GM19043 (cell line): Measurements from ENCODE around the gene DGCR6L.
"Not testable (repeated sequence)": the region's sequence is repeated elsewhere in the genome, so short reads cannot be mapped to it uniquely, and the experiment has no call there.

Experiments used
- ATAC-seq: cut with Tn5 transposase; IDR thresholded peaks from one replicate; pipeline ENCODE4 v1.9.1; 2021; ENCODE audit warnings: low read depth; ENCODE audit not compliant: unreplicated experiment

DGCR6L gene

DNA sequence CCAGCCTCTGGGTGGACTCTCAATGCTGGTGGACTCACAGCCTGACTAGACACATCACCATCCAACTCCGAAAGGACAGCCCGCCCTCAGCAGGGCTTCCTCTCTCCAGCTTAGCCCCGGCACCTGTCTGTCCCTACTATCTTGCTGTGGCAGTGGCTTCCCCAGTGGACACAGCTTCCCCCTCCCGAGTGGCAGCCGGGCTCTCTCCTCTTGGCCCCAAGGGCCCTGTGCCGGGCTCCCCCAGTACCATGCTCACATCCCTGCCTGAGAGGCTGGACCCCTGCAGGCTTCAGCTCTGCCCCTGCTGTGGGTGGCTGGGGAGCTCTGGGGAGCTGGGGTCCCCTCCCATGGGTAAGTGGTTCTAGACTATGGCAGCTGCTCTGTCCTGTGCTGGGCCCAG lies 9.1 kb downstream of the DGCR6L start:
- ATAC-seq, result not testable (repeated sequence)

DNA sequence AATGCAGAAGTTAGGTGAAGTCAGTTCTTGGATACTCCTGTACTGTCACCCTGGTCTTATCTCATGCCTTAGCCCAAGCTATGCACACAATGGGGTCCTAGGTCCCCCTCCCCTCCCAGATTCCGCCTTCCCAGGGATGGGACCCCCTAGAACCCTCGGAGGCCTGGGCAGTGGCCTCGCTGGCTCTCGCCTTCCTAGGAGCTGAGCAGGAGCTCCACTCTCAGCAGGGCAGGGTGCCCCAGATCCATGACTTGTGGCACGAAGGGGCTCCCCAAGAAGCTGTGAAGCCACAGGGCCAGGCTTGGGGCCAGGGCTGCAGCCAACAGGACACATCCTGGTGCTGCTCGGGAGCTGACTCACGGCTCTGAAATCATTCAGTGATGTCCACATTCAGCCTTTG lies 9.7 kb downstream of the DGCR6L start:
- not testable (repeated sequence) for ATAC-seq

DNA sequence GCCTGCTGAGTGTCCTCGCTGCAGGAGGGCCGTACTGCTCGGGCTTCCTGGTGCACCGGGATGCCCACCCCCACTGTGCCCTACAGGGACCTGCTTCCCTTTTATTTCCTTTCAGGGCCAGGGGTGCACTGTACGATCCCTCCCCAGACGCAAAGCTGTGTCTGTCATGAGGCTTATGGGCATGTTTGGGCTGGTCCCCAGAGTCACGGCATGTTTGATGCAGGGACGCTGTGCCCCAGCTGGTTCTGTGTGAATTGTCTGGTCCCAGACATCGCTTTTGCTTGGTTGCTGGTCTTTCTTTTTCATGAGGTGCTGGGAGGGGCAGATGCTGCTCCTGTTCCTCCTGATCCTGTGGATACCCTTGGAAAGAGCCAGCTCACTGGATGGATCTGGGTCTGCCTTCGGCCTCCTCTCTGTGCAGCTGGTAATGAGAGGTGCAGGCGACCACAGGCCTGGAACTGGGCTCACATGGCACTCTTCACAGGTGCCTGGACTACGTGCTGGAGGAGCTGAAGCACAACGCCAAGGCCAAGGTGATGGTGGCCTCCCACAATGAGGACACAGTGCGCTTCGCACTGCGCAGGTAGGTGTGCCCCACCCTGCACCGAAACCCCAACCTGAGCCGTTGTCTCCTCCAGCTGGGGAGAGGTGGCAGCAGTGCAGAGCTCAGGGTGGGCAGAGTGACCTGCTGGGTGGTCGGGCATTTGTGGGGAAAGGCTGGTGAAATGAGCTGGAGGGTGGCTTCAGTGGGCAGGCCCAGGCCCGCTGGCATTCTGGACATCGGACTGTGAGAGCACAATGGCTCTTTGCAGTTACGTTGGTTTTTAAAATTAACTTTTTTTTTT lies 10.8 kb downstream of the DGCR6L start:
- ATAC-seq, result not testable (repeated sequence)

DNA sequence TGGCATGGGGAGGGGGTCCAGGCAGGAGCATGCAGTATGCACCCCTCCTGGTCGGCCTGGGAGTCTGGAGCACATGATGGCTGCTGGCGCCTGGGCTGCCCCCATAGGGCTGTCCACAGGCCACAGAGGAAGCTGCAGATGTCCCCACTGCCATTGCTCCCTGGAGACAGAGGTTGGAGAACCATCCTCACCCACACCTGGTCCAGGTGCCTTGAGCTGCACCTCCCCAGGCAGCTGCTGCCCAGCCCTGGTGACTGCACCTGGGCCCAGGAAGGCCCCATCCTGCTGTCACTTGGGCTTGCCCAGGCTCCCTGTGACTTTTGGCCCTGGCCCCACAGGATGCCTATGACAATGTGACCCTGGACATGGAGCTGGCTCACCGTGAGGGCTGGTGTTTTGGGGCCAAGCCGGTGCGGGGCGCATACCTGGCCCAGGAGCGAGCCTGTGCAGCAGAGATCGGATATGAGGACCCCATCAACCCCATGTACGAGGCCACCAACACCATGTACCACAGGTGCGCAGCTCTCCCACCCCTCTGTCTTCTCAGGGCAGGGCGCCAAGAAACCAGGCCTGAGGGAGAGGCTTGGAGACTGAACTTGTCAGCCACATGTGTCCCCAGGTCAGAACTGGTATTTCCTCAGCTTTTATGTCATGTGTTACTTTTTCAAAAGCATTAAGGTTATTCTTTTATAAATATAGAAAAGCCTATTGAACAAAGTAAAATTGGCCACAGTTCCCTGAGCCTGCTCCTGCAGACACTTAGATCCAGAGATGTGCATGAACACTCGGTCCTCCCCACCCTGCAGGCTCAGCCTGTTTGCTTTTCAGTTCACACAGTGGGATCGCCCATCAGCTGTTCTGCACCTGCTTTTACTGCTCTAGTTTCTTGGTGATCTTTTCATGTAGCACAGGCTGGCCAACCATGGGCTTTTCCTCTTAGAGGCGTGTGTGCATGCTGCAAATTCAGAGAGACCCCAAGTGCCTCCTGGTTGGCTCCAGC lies 12.1 kb downstream of the DGCR6L start:
- not testable (repeated sequence) for ATAC-seq

DNA sequence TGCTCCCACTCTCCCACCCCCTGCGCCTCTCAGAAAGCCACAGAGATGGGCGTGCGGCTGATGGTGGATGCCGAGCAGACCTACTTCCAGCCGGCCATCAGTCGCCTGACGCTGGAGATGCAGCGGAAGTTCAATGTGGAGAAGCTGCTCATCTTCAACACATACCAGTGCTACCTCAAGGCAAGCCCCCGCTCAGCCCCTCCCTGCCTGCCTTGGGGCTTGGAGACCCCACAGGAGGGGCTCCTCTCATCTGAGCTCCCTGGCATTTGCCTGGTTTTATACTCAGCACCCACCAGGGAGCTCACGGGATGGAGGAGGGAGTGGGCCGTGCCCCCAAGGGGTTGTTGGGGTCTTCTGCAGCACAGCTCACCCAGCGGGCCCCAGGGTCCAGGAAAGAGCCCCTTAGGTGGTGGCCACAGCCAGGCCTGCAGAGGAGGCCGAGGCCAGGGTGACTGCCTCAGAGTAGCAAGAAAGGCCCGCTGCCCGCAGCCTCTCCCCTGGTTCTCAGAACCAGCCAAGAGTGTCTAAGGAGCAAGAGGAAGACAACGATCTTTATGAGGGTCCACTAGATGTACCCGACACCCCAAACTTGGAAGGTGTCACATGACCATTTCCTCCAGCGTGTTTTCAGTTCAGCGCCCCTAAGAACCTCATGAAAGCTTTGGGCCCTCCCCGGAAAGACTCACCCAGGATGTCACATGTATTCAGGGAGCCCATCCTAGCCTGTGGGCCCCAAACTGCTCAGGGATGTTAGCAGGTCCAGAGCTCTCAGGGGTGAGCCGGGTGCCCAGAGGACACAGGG lies 13.0 kb downstream of the DGCR6L start:
- ATAC-seq, result not testable (repeated sequence)

DNA sequence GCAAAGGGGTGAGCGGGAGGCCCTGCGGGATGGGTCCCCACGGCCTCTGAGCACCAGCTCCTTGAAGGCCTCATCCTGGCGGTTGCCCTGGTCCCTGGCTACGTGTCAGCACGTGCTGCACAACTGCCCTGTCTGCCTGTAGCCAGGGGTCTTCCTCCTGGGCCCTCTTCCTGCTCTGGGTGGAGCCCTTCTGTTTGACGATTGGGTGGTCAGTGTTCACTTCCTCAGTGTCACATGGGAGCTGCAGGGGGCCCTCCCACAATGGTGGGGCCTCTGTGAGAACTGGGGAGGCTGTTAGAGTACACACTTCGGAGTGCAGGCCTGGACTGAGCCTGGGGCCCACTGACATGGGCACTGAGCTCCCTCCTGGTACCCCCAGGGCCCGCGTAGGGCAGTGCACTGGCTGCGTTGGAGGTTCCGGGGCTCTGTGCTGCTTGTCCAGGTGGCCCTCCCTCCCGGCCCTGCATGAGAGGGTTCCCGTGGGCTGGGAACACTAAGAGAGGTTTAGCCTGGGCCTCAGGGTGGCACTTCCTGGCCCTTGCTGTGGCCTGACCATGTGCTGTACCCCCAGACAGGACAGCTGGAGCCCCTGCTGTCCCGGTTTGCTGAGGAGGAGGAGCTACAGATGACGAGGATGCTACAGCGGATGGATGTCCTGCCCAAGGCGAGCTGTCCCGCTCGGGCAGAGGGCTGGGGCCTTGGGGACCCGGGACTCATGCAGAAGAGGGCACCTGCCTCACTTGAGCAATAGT lies 13.8 kb downstream of the DGCR6L start:
- ATAC-seq, result no peak

DNA sequence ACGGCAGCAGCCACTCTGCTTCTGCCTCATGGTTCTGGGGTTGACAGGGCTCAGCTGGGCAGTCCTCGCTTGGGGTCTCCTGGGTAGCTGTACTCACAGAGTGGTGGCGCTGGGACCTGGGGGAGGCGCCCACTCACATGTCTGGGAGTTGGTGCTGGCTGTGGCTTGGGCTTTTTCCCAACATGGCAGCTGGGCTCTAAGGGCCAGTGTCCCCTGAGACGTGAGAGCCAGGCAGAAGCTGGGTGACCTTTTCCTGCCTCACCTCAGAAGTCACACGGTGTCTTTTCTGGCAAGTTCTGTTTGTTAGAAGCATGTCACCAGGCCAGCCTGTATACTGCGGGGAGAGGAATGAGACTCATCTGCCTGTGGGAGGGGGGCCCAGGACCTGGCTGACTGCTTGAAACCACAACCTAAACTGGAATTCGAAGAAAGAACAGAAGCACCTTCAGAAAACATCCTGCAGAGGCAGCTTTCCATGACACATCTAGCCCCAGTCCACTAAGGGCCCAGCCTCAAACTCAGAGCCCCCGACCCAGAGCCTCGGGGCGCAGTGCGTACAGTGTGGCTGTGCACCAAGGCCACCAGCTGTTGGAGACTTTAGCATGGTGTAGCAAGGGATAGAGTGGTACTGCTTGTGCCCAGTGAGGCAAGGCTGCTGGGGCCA lies 14.5 kb downstream of the DGCR6L start:
- ATAC-seq, result not testable (repeated sequence)

DNA sequence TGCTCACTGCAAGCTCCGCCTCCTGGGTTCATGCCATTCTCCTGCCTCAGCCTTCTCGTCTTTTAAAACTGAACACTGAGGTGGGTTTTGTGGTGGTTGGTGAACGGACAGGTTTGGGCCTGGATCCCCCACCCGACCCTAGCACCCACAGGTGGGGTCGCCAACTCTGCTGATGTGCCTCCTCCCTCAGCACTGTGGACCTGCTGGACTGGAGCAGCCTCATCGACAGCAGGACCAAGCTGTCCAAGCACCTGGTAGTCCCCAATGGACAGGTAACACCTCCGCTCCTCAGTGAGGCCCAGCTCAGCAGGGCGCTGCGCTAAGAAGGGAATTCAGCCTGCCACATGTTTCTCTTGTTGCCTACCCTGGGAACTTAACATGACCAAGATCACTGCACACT lies 15.2 kb downstream of the DGCR6L start:
- no peak for ATAC-seq

DNA sequence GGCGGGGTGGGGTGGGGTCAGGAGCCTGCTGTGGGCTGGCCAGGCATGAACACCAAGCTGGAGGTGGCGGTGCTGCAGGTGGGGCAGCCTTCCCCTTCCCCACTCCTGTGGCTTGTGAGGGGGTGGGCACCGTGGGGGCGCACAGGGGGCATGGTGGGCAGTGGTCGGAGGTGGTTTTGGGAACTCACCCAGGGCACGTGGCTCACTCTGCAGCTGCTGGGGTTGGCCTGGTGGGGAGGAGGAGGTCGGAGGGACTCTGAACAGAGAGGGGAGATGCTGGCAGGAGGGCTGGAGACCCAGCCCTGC lies 16.7 kb downstream of the DGCR6L start:
- ATAC-seq, result not testable (repeated sequence)

DNA sequence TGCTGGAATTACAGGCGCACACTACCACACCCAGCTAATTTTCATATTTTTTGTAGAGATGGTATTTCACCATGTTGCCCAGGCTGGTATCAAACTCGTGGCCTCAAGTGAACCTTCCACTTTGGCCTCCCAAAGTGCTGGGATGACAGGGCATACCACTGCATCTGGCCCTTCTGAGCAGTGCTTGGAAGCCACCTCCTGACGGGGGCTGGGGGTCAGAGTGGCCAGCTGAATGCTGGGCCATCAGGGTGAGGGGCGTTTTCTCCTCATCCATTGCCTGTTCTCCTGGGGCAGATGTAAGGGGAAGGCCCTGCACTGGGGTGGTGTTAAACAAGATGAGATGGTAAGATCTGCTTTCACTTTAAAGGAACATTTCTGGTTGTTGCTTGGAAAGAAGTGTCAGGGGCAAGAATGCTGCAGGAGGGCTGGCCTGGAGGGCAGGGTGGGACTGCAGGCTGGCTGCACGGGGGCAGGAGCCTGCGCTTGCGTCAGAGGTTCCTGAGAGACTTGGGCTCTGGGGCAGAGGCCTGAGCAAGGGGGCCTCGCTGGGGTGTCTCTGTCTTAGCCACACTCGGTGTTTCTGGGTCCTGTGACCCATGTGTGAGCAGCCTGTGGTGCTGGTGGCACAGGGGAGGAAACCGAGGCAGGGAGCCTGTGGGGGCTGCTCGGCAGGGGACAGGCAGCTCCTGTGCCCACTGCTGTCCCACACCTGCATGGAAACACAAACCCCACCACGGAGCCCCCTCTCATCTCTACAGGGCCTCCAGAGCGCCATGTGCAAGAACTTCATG lies 17.2 kb downstream of the DGCR6L start:
- ATAC-seq, result no peak

DNA sequence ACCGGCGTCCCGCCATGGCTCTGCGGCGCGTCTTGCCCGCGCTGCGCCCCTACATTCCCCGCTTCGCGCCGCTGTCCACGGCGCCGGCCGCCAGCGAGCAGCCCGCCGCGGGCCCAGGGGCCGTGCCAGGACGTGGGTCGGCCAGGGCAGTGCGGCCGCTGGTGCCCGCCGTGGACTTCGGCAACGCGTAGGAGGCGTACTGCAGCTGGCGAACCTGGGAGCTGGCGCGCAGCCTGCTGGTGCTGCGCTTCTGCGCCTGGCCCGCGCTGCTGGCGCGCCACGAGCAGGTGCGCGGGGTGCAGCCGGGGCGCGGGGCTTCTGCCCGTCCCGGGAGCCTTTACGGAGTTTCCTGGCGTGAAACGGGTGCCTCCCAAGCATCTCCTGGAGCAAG lies 20.1 kb downstream of the DGCR6L start:
- ATAC-seq, result no peak

DNA sequence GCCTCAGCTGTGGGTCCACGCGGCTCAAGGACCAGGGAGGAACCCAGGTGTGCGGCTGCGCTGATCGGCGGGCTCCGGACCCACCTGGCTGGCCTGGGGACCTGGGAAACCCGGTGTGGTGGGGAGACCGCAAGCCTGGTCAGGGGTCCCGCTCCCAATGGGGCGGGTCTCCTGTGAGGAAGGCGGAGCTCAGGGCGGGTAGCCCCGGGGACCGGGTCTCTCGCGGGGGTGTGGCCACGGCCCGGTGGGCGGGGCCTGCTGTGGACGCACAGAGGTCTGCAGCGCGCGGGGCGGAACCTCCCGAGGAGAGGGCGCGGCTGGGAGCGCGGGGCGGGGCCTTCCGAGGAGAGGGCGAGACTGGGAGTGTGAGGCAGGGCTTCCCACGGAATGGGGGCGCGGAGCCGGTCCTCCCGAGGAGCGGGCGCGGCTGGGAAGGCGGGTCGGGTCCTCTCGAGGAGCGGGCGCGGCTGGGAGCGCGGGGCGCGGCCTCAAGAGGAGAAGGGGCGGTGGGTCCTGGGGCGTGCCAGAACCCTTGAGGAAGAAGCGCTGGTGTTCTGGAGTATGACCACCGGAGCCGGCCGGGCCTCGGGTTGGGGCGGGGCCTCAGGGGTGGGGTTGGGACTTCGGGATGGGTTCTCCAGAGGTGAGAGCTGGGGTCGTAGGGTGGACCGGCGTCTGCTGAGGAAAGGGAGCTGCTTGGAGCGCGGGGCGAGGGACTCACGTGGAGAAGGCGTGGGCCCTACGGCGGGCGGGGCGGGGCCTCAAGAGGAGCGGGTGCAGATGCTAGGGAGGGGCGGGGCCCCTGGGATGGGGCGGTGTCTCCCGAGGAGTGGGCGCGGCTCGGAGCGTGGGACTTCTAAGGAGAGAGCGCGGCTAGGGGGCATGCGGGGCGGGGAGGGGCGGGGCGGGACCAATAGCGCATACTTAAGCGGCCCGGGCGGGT lies 20.8 kb downstream of the DGCR6L start:
- no peak for ATAC-seq

DNA sequence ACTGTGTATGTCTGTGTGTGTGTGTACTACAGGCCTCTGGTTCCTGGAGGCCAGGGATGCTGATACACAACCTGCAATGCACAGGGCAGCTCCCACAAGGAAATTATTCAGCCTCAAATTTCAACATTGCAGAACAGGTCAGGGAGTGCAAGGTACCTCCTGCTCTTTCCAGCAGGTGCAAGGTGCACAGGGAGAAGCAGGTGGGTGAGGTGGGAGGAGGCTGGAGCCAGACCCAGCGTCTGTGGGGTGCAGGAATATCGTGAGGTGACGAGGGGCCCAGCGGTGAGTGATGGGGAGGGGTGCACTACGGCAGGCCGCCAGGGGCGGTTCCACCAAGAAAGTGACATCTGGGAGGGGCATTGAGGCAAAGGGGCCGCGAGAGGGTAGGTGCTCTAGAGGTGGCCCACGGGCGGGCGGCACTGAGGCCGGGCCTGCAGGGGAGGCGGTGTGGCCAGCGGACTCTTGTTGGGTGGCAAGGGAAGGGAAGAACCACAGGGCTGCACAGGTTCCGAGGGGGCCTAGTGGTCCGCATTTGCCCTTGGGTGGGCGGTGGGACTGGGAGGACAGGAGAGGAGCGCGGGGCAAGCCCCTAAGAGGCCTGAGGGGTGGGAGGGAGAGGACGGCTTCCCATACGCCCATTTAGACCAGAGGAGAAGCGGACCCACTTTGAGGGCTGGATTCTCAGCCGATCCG lies 21.6 kb downstream of the DGCR6L start:
- no peak for ATAC-seq

DNA sequence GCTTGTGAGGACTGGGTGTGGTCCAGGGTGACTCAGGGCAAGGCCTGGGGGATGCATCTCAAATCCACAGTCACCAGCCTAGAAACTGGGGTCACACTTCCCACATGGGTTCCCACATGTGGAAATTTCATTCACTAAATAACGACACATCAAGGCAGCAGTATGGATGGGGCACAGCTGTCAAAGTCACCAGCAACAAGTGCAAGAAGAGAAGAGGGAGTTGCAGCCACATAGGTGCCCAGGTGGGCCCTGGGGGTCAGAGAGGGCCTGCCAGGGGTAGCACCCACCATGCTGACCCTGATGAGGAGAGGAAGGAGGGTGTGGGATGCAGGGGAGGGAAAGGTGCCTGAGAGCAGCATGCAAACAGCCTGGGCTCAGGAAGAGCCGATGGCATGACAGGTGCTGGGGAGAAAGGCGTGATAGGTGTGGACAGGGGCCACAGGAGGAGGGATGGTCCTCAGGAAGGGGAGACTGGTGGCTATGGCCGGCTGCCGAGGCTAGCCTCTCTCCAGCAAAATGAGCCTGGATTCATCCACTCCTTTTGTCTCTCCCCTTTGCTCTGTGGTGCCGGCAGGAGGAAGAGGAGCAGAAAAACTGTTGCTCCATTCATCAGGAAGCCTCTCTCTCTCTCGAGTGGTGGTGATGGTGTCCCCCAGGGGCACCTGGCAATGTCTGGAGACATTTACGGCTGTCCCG lies 22.3 kb downstream of the DGCR6L start:
- ATAC-seq, result no peak

DNA sequence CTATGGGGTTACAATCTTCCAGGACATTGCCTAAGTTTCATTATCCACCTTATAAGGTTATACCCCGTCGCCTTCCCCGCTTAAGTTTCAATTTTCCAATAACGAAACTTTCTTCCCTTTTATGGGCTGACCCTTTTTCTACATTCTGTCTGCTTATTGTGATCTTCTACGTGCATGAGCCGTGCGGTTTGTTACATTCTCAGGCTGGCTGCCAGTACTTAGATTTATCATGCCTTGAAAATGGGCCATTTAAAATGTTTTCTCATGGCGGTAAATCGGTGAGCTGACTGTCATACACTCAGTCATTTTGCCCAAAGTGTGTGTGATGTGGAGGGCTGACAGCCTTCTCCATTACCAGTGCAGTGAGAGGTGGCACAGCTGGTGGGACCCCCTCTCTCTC lies 23.3 kb downstream of the DGCR6L start:
- ATAC-seq, result no peak

DNA sequence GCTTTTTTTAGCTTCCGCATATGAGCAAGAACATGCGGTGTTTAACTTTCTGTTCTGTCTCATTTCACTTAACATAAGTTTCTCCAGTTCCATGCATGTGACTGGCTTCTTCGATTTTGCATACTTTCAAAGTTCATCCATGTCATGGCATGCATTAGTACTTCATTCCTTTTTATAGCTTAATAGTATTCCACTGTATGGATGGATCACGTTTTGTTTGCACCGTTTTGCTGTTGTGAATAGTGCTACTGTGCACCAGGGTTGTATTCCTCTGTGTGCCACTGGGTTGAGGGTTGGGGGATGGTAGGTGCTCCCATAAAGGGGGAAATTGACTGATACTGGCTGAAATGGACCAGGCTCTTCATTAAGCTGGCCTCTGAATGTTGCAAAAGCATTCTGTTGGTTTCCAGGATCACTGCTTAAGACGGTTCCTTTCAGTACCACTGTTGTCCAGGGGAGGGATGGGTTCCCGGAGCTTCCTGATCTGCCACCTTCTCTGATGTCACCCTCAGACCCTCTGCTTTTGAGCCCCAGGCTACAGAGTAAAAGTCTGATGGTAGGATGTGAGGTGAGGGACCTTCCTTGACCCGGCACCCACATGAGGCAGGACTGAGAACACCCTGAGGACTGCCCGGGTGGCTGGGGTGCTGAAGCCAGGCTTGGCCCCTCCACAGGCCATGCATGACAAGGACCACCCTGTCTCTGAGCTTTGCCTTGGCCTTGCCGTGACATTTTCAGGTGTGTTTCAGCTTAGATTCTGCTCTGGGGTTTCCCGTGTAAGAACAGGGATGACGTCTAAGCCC lies 24.4 kb downstream of the DGCR6L start:
- ATAC-seq, result no peak
